Motor neuron (in vitro differentiated cells): ENCODE measurements around the gene MFNG. TPM values are rescaled to one million over a fixed set of nuclear protein-coding genes. Genes with fewer than 3 reads are reported as not detected.
"Not testable (repeated sequence)": the region's sequence is repeated elsewhere in the genome, so short reads cannot be mapped to it uniquely, and the experiment has no call there.

Experiments
- ATAC-seq, 8 experiments: fragments of 200-7000 bp; cut with Tn5 transposase; replicated peaks in 6 of 8; 2 replicates each; pipeline ENCODE4 v1.8.0; 2021; ENCODE audit warnings: mild to moderate bottlenecking in 8 of 8, moderate library complexity in 8 of 8
- H3K27ac ChIP-seq, 2 donors: fragments of 250-450 bp; sonication (Bioruptor Pico); 2 replicates each; pipeline ENCODE4 v1.9.0; 2021; ENCODE audit warnings: antibody characterized with exemption in 2 of 2, mild to moderate bottlenecking in 2 of 2, moderate library complexity in 1 of 2
- H3K4me1 ChIP-seq, 2 donors: fragments of 250-450 bp; sonication (Bioruptor Pico); replicated peaks in 1 of 2; 2 replicates each; pipeline ENCODE4 v1.6.1; 2021; ENCODE audit warnings: antibody characterized with exemption in 2 of 2, mild to moderate bottlenecking in 2 of 2, moderate library complexity in 1 of 2
- H3K4me3 ChIP-seq, 5 donors: fragments of 250-450 bp; sonication (Bioruptor Pico); 2 replicates each; pipeline ENCODE4 v1.9.0; 2021; ENCODE audit warnings: antibody characterized with exemption in 5 of 5, mild to moderate bottlenecking in 5 of 5, moderate library complexity in 4 of 5
- WGBS, 10 experiments: fragments of 450-650 bp; shearing (Covaris generic); methylation state at CpG; one replicate each; pipeline ENCODE4 v1.0.0; 2022; 5-methylcytosine and 5-hydroxymethylcytosine counted together
- in situ Hi-C, 9 experiments: fragments of 400-800 bp; cut with MboI; loops; one replicate each; pipeline ENCODE4 v1.15.0; 2021; ENCODE audit warnings: low sequenced_read_pairs in 9 of 9, low pct_unique_long_range_greater_than_20kb in 2 of 9; ENCODE audit not compliant: unreplicated experiment in 9 of 9
- total RNA-seq, 8 experiments: library from RNA; unstranded; fragments of 300-600 nt; gene quantifications; 2 replicates each; pipeline versions ENCODE4 v1.2.3 to v1.2.4, GENCODE V29; 2022

MFNG gene
- total RNA-seq: 1 to 10 TPM in 4 of 8 experiments, not detected in 4; 2.5 to 8.6 (median 6.9) TPM

GRCh38 chr22:37486224-37486845 lies at the start of gene MFNG:
Gene MFNG (minus strand): TSS chr22:37486384. CDS start chr22:37486177, 207 bp downstream.
- Histone ChIP-seq H3K4me3 (peak within 1 kb of the TSS in 2 of 5 donors; percentile 9), H3K27ac (peak within 1 kb of the TSS in 1 of 2 donors; percentile 32)

GRCh38 chr22:37535159-37535558 lies 49.0 kb upstream of the MFNG start:
- ATAC-seq: no peak
- H3K4me3 ChIP-seq: no peak overlapping the region
- in situ Hi-C loops: loop anchor here in 1 of 9 experiments (10.0 kb wide), 1 partner anchor 60 kb away; no protein-coding TSS in a partner anchor
- H3K27ac ChIP-seq: no peak overlapping the region
- WGBS, 10 experiments: 69 to 100% (median 90%) methylated on average over 1 to 6 of the region's 6 CpGs
- peaks cover 0 to 7% of the 10 kb centered on the region in 2 donors for H3K4me1 ChIP-seq

More at GRCh38 chr22:37486224-37486845, at the start of gene MFNG:
- WGBS, 10 experiments: 0 to 100% (median 23%) methylated on average over 1 to 6 of the region's 24 CpGs; no CpG with 5 or more reads in 5 of the 10 experiments
- ATAC-seq: peak; percentile 55 to 89 (median 64)
- H3K4me1 ChIP-seq: peaks cover 40 to 69% of the 10 kb centered on the region in 2 donors
- in situ Hi-C loops: no loop called here

- 60 to 100% (median 91%) methylated on average over 1 to 3 of the region's 3 CpGs; no CpG with 5 or more reads in 2 of the 10 experiments for WGBS, 10 experiments
- in situ Hi-C loops: loop anchor here in 1 of 9 experiments (10.0 kb wide), 1 partner anchor 60 kb away; no protein-coding TSS in a partner anchor
- peaks cover 0 to 7% of the 10 kb centered on the region in 2 donors for H3K4me1 ChIP-seq
These were observed 48.3 kb upstream of the MFNG start for GRCh38 chr22:37534445-37534844.

GRCh38 chr22:37533995-37534394 lies 47.8 kb upstream of the MFNG start:
- in situ Hi-C loops: loop anchor here in 1 of 9 experiments (10.0 kb wide), 1 partner anchor 61 kb away; no protein-coding TSS in a partner anchor
- Histone ChIP-seq H3K27ac (no peak overlapping the region), H3K4me1 (peaks cover 0 to 5% of the 10 kb centered on the region in 2 donors), H3K4me3 (no peak overlapping the region)
- ATAC-seq: no peak
- 0 to 96% (median 83%) methylated on average over 3 to 9 of the region's 9 CpGs; no CpG with 5 or more reads in 1 of the 10 experiments for WGBS, 10 experiments

More at GRCh38 chr22:37534445-37534844, 48.3 kb upstream of the MFNG start:
- no peak overlapping the region for H3K27ac ChIP-seq
- no peak overlapping the region for H3K4me3 ChIP-seq
- no peak for ATAC-seq

GRCh38 chr22:37529652-37530345 lies 43.6 kb upstream of the MFNG start:
- in situ Hi-C loops: loop anchor here in 1 of 9 experiments (10.0 kb wide), 1 partner anchor 65 kb away; no protein-coding TSS in a partner anchor

GRCh38 chr22:37527952-37528351 lies 41.8 kb upstream of the MFNG start:
- H3K4me1 ChIP-seq, H3K27ac ChIP-seq, H3K4me3 ChIP-seq, in situ Hi-C loops, ATAC-seq: not testable (repeated sequence)
- 86 to 100% (median 95%) methylated on average over 1 to 9 of the region's 9 CpGs for WGBS, 10 experiments

More at GRCh38 chr22:37529652-37530345, 43.6 kb upstream of the MFNG start:
- no peak overlapping the region for H3K4me3 ChIP-seq
- no peaks in the 10 kb centered on the region for H3K4me1 ChIP-seq
- H3K27ac ChIP-seq: no peak overlapping the region
- 30 to 100% (median 100%) methylated on average over 1 to 2 of the region's 2 CpGs; no CpG with 5 or more reads in 2 of the 10 experiments for WGBS, 10 experiments
- ATAC-seq: no peak

- H3K4me1 ChIP-seq, H3K27ac ChIP-seq, in situ Hi-C loops, H3K4me3 ChIP-seq, ATAC-seq: not testable (repeated sequence)
- WGBS, 10 experiments: 76 to 100% (median 97%) methylated on average over 1 to 9 of the region's 9 CpGs; no CpG with 5 or more reads in 2 of the 10 experiments
These were observed 41.0 kb upstream of the MFNG start for GRCh38 chr22:37527081-37527752.

GRCh38 chr22:37526376-37526775 lies 40.2 kb upstream of the MFNG start:
- ATAC-seq: peak in 5 of 8 experiments; percentile 11 to 30 (median 16)
- 40 to 93% (median 60%) methylated on average over 1 to 8 of the region's 12 CpGs; no CpG with 5 or more reads in 3 of the 10 experiments for WGBS, 10 experiments
- no peak overlapping the region for H3K4me3 ChIP-seq
- H3K4me1 ChIP-seq: peaks cover 3 to 5% of the 10 kb centered on the region in 2 donors
- in situ Hi-C loops: no loop called here
- no peak overlapping the region for H3K27ac ChIP-seq

GRCh38 chr22:37525746-37526350 lies 39.7 kb upstream of the MFNG start:
- 17 to 100% (median 95%) methylated on average over 1 to 5 of the region's 7 CpGs; no CpG with 5 or more reads in 3 of the 10 experiments for WGBS, 10 experiments
- in situ Hi-C loops: no loop called here
- Histone ChIP-seq H3K27ac (no peak overlapping the region), H3K4me3 (no peak overlapping the region), H3K4me1 (peaks cover 3 to 5% of the 10 kb centered on the region in 2 donors)
- ATAC-seq: no peak

GRCh38 chr22:37525073-37525745 lies 39.0 kb upstream of the MFNG start:
- in situ Hi-C loops: no loop called here
- 25 to 80% (median 55%) methylated on average over 1 to 2 of the region's 10 CpGs; no CpG with 5 or more reads in 6 of the 10 experiments for WGBS, 10 experiments
- no peak overlapping the region for H3K27ac ChIP-seq

GRCh38 chr22:37522482-37522881 lies 36.3 kb upstream of the MFNG start:
- Histone ChIP-seq H3K4me3 (no peak overlapping the region), H3K4me1 (peaks cover 3 to 16% of the 10 kb centered on the region in 2 donors), H3K27ac (no peak overlapping the region)
- in situ Hi-C loops: no loop called here
- ATAC-seq: no peak
- 77 to 100% (median 96%) methylated on average over 1 to 5 of the region's 6 CpGs; no CpG with 5 or more reads in 4 of the 10 experiments for WGBS, 10 experiments

More at GRCh38 chr22:37525073-37525745, 39.0 kb upstream of the MFNG start:
- peak in 7 of 8 experiments; percentile 19 to 95 (median 68) for ATAC-seq
- H3K4me3 ChIP-seq: no peak overlapping the region
- peaks cover 3 to 5% of the 10 kb centered on the region in 2 donors for H3K4me1 ChIP-seq
